HCT116 (cell line): Measurements from ENCODE around the gene NCSTN.

Source experiments
- CEBPB ChIP-seq: IDR thresholded peaks from 2 replicates; pipeline ENCODE4 v1.6.1; 2012; ENCODE audit warnings: low read depth
- CTCF ChIP-seq, 3 experiments: fragments of 200-600 bp in 1 of 3; sonication (generic) in 1 of 3; IDR thresholded peaks in 2 of 3; conservative IDR thresholded peaks in 1 of 3; 2 replicates each; pipeline ENCODE4 v1.5.1; 2012 to 2017; ENCODE audit warnings: low read depth in 2 of 3, low read length in 2 of 3, antibody characterized with exemption in 1 of 3, borderline replicate concordance in 1 of 3, control low read depth in 1 of 3, mild to moderate bottlenecking in 1 of 3, mixed read lengths in 1 of 3, mixed run types in 1 of 3, moderate library complexity in 1 of 3; ENCODE audit not compliant: insufficient read depth in 1 of 3
- EGR1 ChIP-seq: IDR thresholded peaks from 2 replicates; pipeline ENCODE4 v1.6.1; 2012; ENCODE audit warnings: low read depth
- EZH2 ChIP-seq: fragments of 200-600 bp; sonication (generic); IDR thresholded peaks from 2 replicates; pipeline ENCODE4 v1.6.1; 2017; ENCODE audit warnings: antibody characterized with exemption, mixed run types
- MAX ChIP-seq: IDR thresholded peaks from 2 replicates; pipeline ENCODE4 v1.6.1; 2012
- POLR2A ChIP-seq: IDR thresholded peaks from 2 replicates; pipeline ENCODE4 v1.7.0; 2011; ENCODE audit warnings: borderline replicate concordance; ENCODE audit not compliant: insufficient read depth, insufficient read length; ENCODE audit errors: extremely low read depth
- POLR2AphosphoS5 ChIP-seq: IDR thresholded peaks from 2 replicates; pipeline ENCODE4 v1.6.1; 2011; ENCODE audit warnings: mild to moderate bottlenecking, low read depth, low read length, moderate library complexity
- RAD21 ChIP-seq: IDR thresholded peaks from 2 replicates; pipeline ENCODE4 v1.6.1; 2012; ENCODE audit warnings: low read depth, mild to moderate bottlenecking

- TF ChIP-seq POLR2A (no peak), CTCF (IDR thresholded peaks at IDR 0.05 in 2 of 3, conservative IDR thresholded peaks at IDR 0.05 in 1 of 3; ENCODE audit: borderline replicate concordance in 1 of 3, insufficient read depth in 1 of 3, low read depth in 2 of 3, low read length in 2 of 3) (no peak), POLR2AphosphoS5 (no peak), RAD21 (no peak), MAX (no peak), CEBPB (no peak), EGR1 (no peak), EZH2 (no peak)
Observed at GRCh38 chr1:160365325-160365724, 22.1 kb downstream of the NCSTN start.
